ENCODE data around the gene PPME1.

GRCh38 chr11:74272276-74272675 lies 101.2 kb downstream of the PPME1 start:
- TF ChIP-seq CTCF (conservative IDR thresholded peaks at IDR 0.05; ENCODE audit: low read depth, low read length) (no peak), EZH2 (IDR thresholded peaks at IDR 0.05; ENCODE audit: low read length, unreplicated experiment) (no peak), EZH2phosphoT487 (IDR thresholded peaks at IDR 0.05; ENCODE audit: borderline replicate concordance, low read length) (no peak)

Measured in PC-3 (cell line).